K562 (cell line): ENCODE measurements around the gene HAUS7. TPM values are rescaled to one million over a fixed set of nuclear protein-coding genes. Genes with fewer than 3 reads are reported as not detected.

Experiments
- ATAC-seq: fragments of 200-7000 bp; cut with Tn5 transposase; 3 replicates; pipeline ENCODE4 v1.9.1; 2020; ENCODE audit warnings: moderate library complexity
- BruUV-seq: library from RNA; stranded (reverse); fragments of 400-500 nt; replicated peaks from 2 replicates; lab custom pipeline; 2021; lab: Mats Ljungman, UMichigan
- CTCF ChIA-PET: fragments of 300-600 bp; formaldehyde crosslinking; extraction: SDS; loops from one replicate; lab custom pipeline; 2021; ENCODE audit warnings: low intra/inter-chr PET ratio; lab: Yijun Ruan, JAX
- POLR2A ChIA-PET: fragments of 300-600, 350-650 bp; sonication (Branson Sonifier 250); formaldehyde crosslinking; extraction: SDS; loops from one replicate; lab custom pipeline; 2021; ENCODE audit warnings: antibody characterized with exemption, inconsistent platforms; lab: Yijun Ruan, JAX
- DNase-seq, 4 experiments: peaks; one replicate each; pipeline versions ENCODE4 v3.0.0 to v3.0.0-alpha.2; 2011 to 2018; ENCODE audit warnings: low spot score in 3 of 4, mixed read lengths in 3 of 4; ENCODE audit errors: extremely low read depth in 1 of 4
- FAIRE-seq: peaks from 2 replicates; lab custom pipeline; 2011; peaks lifted over from hg19 to GRCh38; lab: Jason Lieb, UNC
- H2AFZ ChIP-seq: 2 replicates; pipeline ENCODE4 v1.6.0; 2011; ENCODE audit warnings: low read depth, low read length, control low read depth, inconsistent platforms
- H3K27ac ChIP-seq: fragments of 200-600 bp; 3 replicates; pipeline ENCODE4 v1.8.0; 2011; ENCODE audit warnings: low read depth, mild to moderate bottlenecking, control low read depth, inconsistent platforms, low read length, moderate library complexity, mixed read lengths; ENCODE audit errors: extremely low read depth
- H3K27me3 ChIP-seq, 2 experiments: fragments of 300-600 bp in 1 of 2; 2 replicates in 1 of 2; 3 replicates in 1 of 2; pipeline versions ENCODE4 v1.6.0 to v1.8.0; 2011; ENCODE audit warnings: inconsistent platforms in 2 of 2, low read length in 2 of 2, mild to moderate bottlenecking in 1 of 2, mixed read lengths in 1 of 2, moderate library complexity in 1 of 2; ENCODE audit not compliant: control insufficient read depth in 2 of 2, insufficient read depth in 2 of 2
- H3K36me3 ChIP-seq: fragments of 300-600 bp; 3 replicates; pipeline ENCODE4 v1.8.0; 2011; ENCODE audit warnings: mild to moderate bottlenecking, low read length, inconsistent platforms; ENCODE audit not compliant: control insufficient read depth, insufficient read depth
- H3K4me1 ChIP-seq, 2 experiments: fragments of 200-600 bp in 1 of 2; replicated peaks in 1 of 2; 2 replicates in 1 of 2; 3 replicates in 1 of 2; pipeline versions ENCODE4 v1.5.1 to v1.8.0; 2011; ENCODE audit warnings: inconsistent platforms in 2 of 2, low read length in 2 of 2, mild to moderate bottlenecking in 1 of 2, mixed read lengths in 1 of 2, moderate library complexity in 1 of 2; ENCODE audit not compliant: control insufficient read depth in 2 of 2, insufficient read depth in 2 of 2
- H3K4me2 ChIP-seq: 2 replicates; pipeline ENCODE4 v1.6.1; 2011; ENCODE audit warnings: low read length, control low read depth, inconsistent platforms, mixed read lengths; ENCODE audit not compliant: insufficient read depth
- H3K4me3 ChIP-seq: fragments of 200-600 bp; sonication (generic), shearing (Covaris generic); 2 replicates; pipeline ENCODE4 v1.5.1; 2016; ENCODE audit warnings: control low read depth, inconsistent platforms
- H3K79me2 ChIP-seq: fragments of 200-600 bp; 3 replicates; pipeline ENCODE4 v1.8.0; 2011; ENCODE audit warnings: low read length, inconsistent platforms; ENCODE audit not compliant: control insufficient read depth, insufficient read depth
- H3K9ac ChIP-seq, 2 experiments: 2 replicates each; pipeline versions ENCODE4 v1.6.0 to v1.6.1; 2011; ENCODE audit warnings: low read depth in 2 of 2, low read length in 2 of 2, control low read depth in 1 of 2, inconsistent platforms in 1 of 2, mild to moderate bottlenecking in 1 of 2, mixed read lengths in 1 of 2; ENCODE audit not compliant: insufficient read depth in 1 of 2
- H3K9me1 ChIP-seq: one replicate; pipeline ENCODE4 v1.6.0; 2011; ENCODE audit warnings: inconsistent platforms, mild to moderate bottlenecking, low read length, moderate library complexity; ENCODE audit not compliant: control insufficient read depth, insufficient read depth
- H3K9me3 ChIP-seq: replicated peaks from 2 replicates; pipeline ENCODE4 v1.5.1; 2011; ENCODE audit warnings: low read depth, low read length, inconsistent platforms; ENCODE audit not compliant: control insufficient read depth, insufficient read depth
- H4K20me1 ChIP-seq: replicated peaks from 2 replicates; pipeline ENCODE4 v1.6.1; 2011; ENCODE audit warnings: low read length, inconsistent platforms, mixed read lengths; ENCODE audit not compliant: control insufficient read depth, insufficient read depth
- LCOR ChIP-seq: sonication (generic); formaldehyde crosslinking; IDR thresholded peaks from 2 replicates; pipeline ENCODE4 v1.8.0; 2022; ENCODE audit warnings: mild to moderate bottlenecking, missing genetic modification reagents
- MCM7 ChIP-seq, 2 experiments: fragments of 450-650 bp; IDR thresholded peaks; 2 replicates each; pipeline ENCODE4 v1.6.1; 2016 to 2018
- RBFOX2 ChIP-seq: fragments of 200-400 bp; formaldehyde crosslinking; IDR thresholded peaks from 2 replicates; pipeline ENCODE4 v1.6.1; 2017; ENCODE audit warnings: low read depth, mild to moderate bottlenecking, low read length, moderate library complexity
- SAFB2 ChIP-seq: fragments of 200-400 bp; formaldehyde crosslinking; IDR thresholded peaks from 2 replicates; pipeline ENCODE4 v1.6.1; 2018; ENCODE audit warnings: borderline replicate concordance, low read length, low read depth, moderate library complexity; ENCODE audit not compliant: severe bottlenecking
- SMARCA5 ChIP-seq: fragments of 450-650 bp; IDR thresholded peaks from 2 replicates; pipeline ENCODE4 v1.6.1; 2016
- WGBS: fragments of 100-300 bp; shearing (Covaris generic); methylation state at CpG from one replicate; pipeline ENCODE4 v1.1.6; 2016; ENCODE audit warnings: low coverage, mixed read lengths; ENCODE audit not compliant: insufficient coverage; ENCODE audit errors: missing lambda C conversion rate; 5-methylcytosine and 5-hydroxymethylcytosine counted together
- in situ Hi-C: fragments of 300-500 bp; cut with MboI; formaldehyde crosslinking; loops from 4 replicates; pipeline ENCODE4 v1.15.0; 2018; ENCODE audit warnings: inconsistent platforms, mixed read lengths
- intact Hi-C: fragments of 100-400 bp; cut with micrococcal nuclease; formaldehyde crosslinking; loops from 2 replicates; pipeline ENCODE4 v1.14.2; 2022
- polyA plus RNA-seq, 8 experiments: library from polyadenylated mRNA; depleted of rRNA in 4 of 8; stranded (reverse) in 5 of 8; unstranded in 3 of 8; fragments of >200 nt; fragmentation: Nextera tagmentation in 2 of 8; fragmentation: Illumina TruSeq in 1 of 8; extraction: Ambion mirVana in 2 of 8; extraction: Trizol in 1 of 8; gene quantifications; 2 replicates each; pipeline versions ENCODE4 v1.2.1 to v1.2.3, GENCODE V29; 2011 to 2014; ENCODE audit warnings: inconsistent platforms in 1 of 8, missing spikeins in 1 of 8
- total RNA-seq, 7 experiments: library from RNA; depleted of rRNA in 6 of 7; stranded (reverse); fragments of >200 nt in 6 of 7; fragmentation: Illumina TruSeq in 2 of 7; extraction: Trizol in 2 of 7; gene quantifications; 2 replicates each; pipeline versions ENCODE4 v1.2.1 to v1.2.3, GENCODE V29; 2011 to 2021; ENCODE audit warnings: low replicate concordance in 1 of 7

HAUS7 gene
- total and polyA plus RNA-seq, 9 of the 15 experiments (the other 6 are each of a cell fraction or from before 2014, with no cell fraction given) = 10.0 to 94.9 (median 48.8) TPM

GRCh38 chrX:153457136-153457825 lies 13.1 kb downstream of the HAUS7 start:
- Histone ChIP-seq H3K4me3 (no peak overlapping the region), H3K27me3 (no peaks in the 10 kb centered on the region), H4K20me1 (peaks cover 8% of the 10 kb centered on the region; the same call in 1 of the 2 replicates), H3K4me2 (no peak overlapping the region), H3K4me1 (peaks cover 0 to 5% of the 10 kb centered on the region in 2 experiments; a peak in 1 of 5 replicates), H3K27ac (no peak overlapping the region), H3K9me1 (peaks cover 3% of the 10 kb centered on the region), H3K9me3 (no peaks in the 10 kb centered on the region), H3K9ac (peak overlapping the region in 1 of 2 experiments; percentile 45; a peak in 1 of 4 replicates), H3K79me2 (no peaks in the 10 kb centered on the region), H3K36me3 (peaks cover 72% of the 10 kb centered on the region), H2AFZ (no peak overlapping the region)
- FAIRE-seq = no peak
- ChIA-PET POLR2A (interaction anchor here (0.7 kb wide), 2 partner anchors 11 to 14 kb away, joined by 3 to 4 read pairs; no protein-coding TSS in a partner anchor), CTCF (no interaction called here)
- no peak for DNase-seq
- no peak for ATAC-seq
- in situ Hi-C loops (no loop called here), intact Hi-C loops (no loop called here)
- peak; percentile 25; the same call in 1 of the 2 replicates for TF ChIP-seq RBFOX2
- TF ChIP-seq SMARCA5 = no peak
- no TSS peak for BruUV-seq
- WGBS = 84% methylated on average over 8 of the region's 18 CpGs

GRCh38 chrX:153456704-153457103 lies 13.7 kb downstream of the HAUS7 start:
- intact Hi-C loops = no loop called here
- no peak for FAIRE-seq

More at GRCh38 chrX:153456704-153457103, 13.7 kb downstream of the HAUS7 start:
- no peaks in the 10 kb centered on the region for H3K79me2 ChIP-seq
- no peak overlapping the region for H3K4me2 ChIP-seq
- H4K20me1 ChIP-seq = peaks cover 8% of the 10 kb centered on the region; the same call in 1 of the 2 replicates
- TF ChIP-seq MCM7 (IDR thresholded peaks at IDR 0.05) = no peak
- TF ChIP-seq LCOR (CRISPR knock-in tag) = no peak
- no peak for TF ChIP-seq SAFB2
- DNase-seq = no peak
- POLR2A ChIA-PET = interaction anchor here (0.6 kb wide), 1 partner anchor 209 kb away, joined by 3 read pairs; no protein-coding TSS in a partner anchor
- peaks cover 72% of the 10 kb centered on the region for H3K36me3 ChIP-seq
- BruUV-seq = no TSS peak
- peaks cover 3% of the 10 kb centered on the region for H3K9me1 ChIP-seq
- H3K4me1 ChIP-seq = peaks cover 0 to 5% of the 10 kb centered on the region in 2 experiments; a peak in 1 of 5 replicates
- no peak overlapping the region for H3K27ac ChIP-seq
- no peak for ATAC-seq
- WGBS = 100% methylated on average over 2 of the region's 9 CpGs
- H3K9me3 ChIP-seq = no peaks in the 10 kb centered on the region
- CTCF ChIA-PET = no interaction called here
- in situ Hi-C loops = no loop called here
- no peak overlapping the region for H2AFZ ChIP-seq
- no peaks in the 10 kb centered on the region for H3K27me3 ChIP-seq
- H3K4me3 ChIP-seq = no peak overlapping the region
- no peak overlapping the region; a peak in 1 of 4 replicates for H3K9ac ChIP-seq
